B cell (primary cell): ENCODE data around the gene EIF4A3.

ENCODE experiments used
- EZH2 ChIP-seq: IDR thresholded peaks from 2 replicates; pipeline ENCODE4 v1.6.1; 2012; ENCODE audit warnings: borderline replicate concordance, low read depth, mild to moderate bottlenecking, moderate library complexity, low read length; ENCODE audit not compliant: insufficient read depth, poor library complexity, severe bottlenecking
- TF ChIP-seq, protein P1 (sequence below): fragments of 200-600 bp; IDR thresholded peaks from one replicate; pipeline ENCODE4 v1.8.0; 2022; ENCODE audit warnings: antibody characterized with exemption, mild to moderate bottlenecking

DNA sequence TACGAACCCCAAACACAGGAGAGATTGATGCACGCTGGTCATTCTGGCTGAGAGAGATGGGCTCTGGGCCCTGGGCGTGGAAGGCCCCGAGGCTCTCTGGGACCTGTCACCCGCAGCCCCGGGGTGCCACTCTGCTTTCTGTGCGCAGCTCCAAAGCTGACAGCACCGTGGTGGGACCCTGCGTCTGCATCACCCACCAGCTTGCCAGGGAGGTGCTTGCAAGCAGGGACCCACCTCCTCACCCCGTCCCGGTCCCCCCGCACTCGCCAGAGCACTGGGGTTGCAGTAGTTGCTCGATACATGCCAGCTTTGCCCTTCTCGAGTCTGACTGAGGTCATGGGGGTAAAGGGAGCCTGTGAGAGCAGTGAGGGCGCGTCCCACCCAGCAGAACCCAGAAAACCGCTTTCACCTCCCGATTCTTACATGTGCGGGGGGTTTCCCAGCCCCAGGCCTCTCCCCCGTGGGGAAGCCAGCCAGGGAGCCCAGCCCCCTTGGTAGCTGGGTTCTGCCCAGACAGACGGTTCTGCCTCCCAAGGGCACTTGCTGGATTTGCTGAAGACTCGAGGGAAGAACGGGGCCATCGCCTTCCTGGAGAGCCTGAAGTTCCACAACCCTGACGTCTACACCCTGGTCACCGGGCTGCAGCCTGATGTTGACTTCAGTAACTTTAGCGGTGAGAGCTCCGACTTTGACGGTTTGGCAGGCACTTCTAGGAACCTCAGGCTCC is 35.4 kb upstream of the EIF4A3 start:
- TF ChIP-seq, protein P1, sequence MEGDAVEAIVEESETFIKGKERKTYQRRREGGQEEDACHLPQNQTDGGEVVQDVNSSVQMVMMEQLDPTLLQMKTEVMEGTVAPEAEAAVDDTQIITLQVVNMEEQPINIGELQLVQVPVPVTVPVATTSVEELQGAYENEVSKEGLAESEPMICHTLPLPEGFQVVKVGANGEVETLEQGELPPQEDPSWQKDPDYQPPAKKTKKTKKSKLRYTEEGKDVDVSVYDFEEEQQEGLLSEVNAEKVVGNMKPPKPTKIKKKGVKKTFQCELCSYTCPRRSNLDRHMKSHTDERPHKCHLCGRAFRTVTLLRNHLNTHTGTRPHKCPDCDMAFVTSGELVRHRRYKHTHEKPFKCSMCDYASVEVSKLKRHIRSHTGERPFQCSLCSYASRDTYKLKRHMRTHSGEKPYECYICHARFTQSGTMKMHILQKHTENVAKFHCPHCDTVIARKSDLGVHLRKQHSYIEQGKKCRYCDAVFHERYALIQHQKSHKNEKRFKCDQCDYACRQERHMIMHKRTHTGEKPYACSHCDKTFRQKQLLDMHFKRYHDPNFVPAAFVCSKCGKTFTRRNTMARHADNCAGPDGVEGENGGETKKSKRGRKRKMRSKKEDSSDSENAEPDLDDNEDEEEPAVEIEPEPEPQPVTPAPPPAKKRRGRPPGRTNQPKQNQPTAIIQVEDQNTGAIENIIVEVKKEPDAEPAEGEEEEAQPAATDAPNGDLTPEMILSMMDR, result no peak
- TF ChIP-seq EZH2, result no peak
